Gastroesophageal sphincter (tissue), 3 donors: ENCODE measurements around the gene LMF2.

Experiments
- EP300 ChIP-seq: sonication (generic); formaldehyde crosslinking; IDR thresholded peaks from one replicate; pipeline ENCODE4 v1.6.1; 2017; ENCODE audit warnings: antibody characterized with exemption, mild to moderate bottlenecking
- POLR2A ChIP-seq, 2 donors: fragments of 450-650 bp; IDR thresholded peaks; one replicate each; pipeline ENCODE4 v1.6.1; 2017; ENCODE audit warnings: antibody characterized with exemption in 2 of 2, mild to moderate bottlenecking in 2 of 2, moderate library complexity in 1 of 2
- TF ChIP-seq, protein P1 (sequence below), 4 experiments: fragments of 200-600 bp in 2 of 4; fragments of 450-650 bp in 2 of 4; sonication (generic) in 1 of 4; IDR thresholded peaks; one replicate each; pipeline ENCODE4 v1.5.1; 2017 to 2019; ENCODE audit warnings: antibody characterized with exemption in 4 of 4, mild to moderate bottlenecking in 2 of 4, moderate library complexity in 2 of 4

DNA sequence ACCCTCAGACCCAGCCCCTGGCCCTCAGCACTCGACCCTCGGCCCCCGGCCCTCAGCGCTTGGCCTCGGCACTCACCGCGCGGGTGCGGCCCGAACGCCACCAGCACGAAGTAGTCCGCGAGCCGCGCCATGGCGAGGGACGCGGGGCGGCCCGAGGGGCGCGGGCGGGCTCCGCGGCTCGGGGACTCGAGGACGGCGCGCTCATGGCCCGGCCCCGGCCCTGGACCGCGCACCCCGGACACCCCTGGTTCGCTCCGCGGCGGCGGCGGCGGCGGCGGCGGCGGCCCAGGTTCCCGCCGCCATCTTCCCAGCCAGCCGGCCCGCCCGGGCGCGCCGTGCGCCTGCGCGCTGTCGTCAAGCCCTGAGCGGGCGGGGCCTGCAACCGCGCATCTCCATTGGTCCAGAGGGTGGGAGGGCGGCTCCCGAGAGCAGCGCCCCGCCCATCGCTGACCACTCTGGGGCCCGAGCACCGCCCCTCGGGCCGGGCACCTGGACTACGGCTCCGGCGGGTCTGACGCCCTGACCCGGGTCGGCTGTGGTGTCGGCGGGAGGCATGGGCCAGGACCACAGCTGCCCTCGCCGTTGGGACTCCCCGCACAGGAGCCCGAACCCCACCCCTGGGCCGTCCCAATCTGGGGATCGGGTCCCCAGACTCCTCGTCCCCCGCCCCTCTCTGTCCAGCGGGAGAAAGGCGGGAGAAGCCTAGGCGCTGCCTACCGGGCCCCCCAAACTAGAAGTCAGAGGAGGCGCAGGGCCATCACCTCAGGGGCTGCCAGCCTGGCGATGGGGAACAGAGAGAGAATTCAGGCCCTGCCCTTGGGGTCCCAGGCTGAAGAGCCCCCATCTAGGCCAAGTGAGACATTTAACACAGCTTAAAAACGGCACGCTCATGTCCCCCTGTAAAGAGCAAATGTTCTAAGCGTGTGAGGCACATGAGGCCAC, 32.5 kb downstream of the LMF2 start, which contains the start of gene SBF1:
- TF ChIP-seq, protein P1, sequence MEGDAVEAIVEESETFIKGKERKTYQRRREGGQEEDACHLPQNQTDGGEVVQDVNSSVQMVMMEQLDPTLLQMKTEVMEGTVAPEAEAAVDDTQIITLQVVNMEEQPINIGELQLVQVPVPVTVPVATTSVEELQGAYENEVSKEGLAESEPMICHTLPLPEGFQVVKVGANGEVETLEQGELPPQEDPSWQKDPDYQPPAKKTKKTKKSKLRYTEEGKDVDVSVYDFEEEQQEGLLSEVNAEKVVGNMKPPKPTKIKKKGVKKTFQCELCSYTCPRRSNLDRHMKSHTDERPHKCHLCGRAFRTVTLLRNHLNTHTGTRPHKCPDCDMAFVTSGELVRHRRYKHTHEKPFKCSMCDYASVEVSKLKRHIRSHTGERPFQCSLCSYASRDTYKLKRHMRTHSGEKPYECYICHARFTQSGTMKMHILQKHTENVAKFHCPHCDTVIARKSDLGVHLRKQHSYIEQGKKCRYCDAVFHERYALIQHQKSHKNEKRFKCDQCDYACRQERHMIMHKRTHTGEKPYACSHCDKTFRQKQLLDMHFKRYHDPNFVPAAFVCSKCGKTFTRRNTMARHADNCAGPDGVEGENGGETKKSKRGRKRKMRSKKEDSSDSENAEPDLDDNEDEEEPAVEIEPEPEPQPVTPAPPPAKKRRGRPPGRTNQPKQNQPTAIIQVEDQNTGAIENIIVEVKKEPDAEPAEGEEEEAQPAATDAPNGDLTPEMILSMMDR (IDR thresholded peaks at IDR 0.05) = no peak
- peak; percentile 65 to 91 for TF ChIP-seq POLR2A (IDR thresholded peaks at IDR 0.05)
- TF ChIP-seq EP300 = no peak
